GM19193 (cell line): ENCODE results near the gene ACAA2.

Experiments
- POLR2A ChIP-seq: IDR thresholded peaks from 4 replicates; pipeline ENCODE4 v1.6.1; 2011; ENCODE audit not compliant: insufficient read depth, insufficient read length; ENCODE audit errors: extremely low read depth

ACAA2 gene

GRCh38 chr18:49849331-49850217, 36.2 kb upstream of the ACAA2 start:
- TF ChIP-seq POLR2A, result no peak

GRCh38 chr18:49848115-49848514, 34.8 kb upstream of the ACAA2 start:
- no peak for TF ChIP-seq POLR2A

- no peak for TF ChIP-seq POLR2A
These were observed 34.2 kb upstream of the ACAA2 start for GRCh38 chr18:49847524-49847923.

- no peak for TF ChIP-seq POLR2A
These were observed 33.6 kb upstream of the ACAA2 start for GRCh38 chr18:49846718-49847470.

GRCh38 chr18:49846361-49846662, 33.0 kb upstream of the ACAA2 start:
- TF ChIP-seq POLR2A, result no peak

- no peak for TF ChIP-seq POLR2A
These were observed 32.5 kb upstream of the ACAA2 start for GRCh38 chr18:49845629-49846360.

- TF ChIP-seq POLR2A, result no peak
These were observed 31.6 kb upstream of the ACAA2 start for GRCh38 chr18:49844903-49845302.

GRCh38 chr18:49843778-49844625, 30.7 kb upstream of the ACAA2 start:
- no peak for TF ChIP-seq POLR2A

GRCh38 chr18:49843131-49843530, 29.8 kb upstream of the ACAA2 start:
- no peak for TF ChIP-seq POLR2A

- no peak for TF ChIP-seq POLR2A
These were observed 29.3 kb upstream of the ACAA2 start for GRCh38 chr18:49842656-49843055.

GRCh38 chr18:49841236-49842217, 28.2 kb upstream of the ACAA2 start:
- no peak for TF ChIP-seq POLR2A

GRCh38 chr18:49839012-49839411, 25.7 kb upstream of the ACAA2 start:
- TF ChIP-seq POLR2A, result no peak

- no peak for TF ChIP-seq POLR2A
These were observed 25.0 kb upstream of the ACAA2 start for GRCh38 chr18:49838381-49838780.
